HepG2 (cell line): ENCODE results near the gene ANKAR. TPM values are rescaled to one million over a fixed set of nuclear protein-coding genes. Genes with fewer than 3 reads are reported as not detected.
A peak's percentile ranks its signal among the peaks of the same experiment; 100 is the strongest.

Experiments used
- ARNT ChIP-seq: fragments of 450-650 bp; IDR thresholded peaks from 2 replicates; pipeline ENCODE4 v1.6.1; 2017
- ATF7-NPFF ChIP-seq: sonication (generic); formaldehyde crosslinking; IDR thresholded peaks from 2 replicates; pipeline ENCODE4 v1.8.1; 2023; ENCODE audit warnings: mild to moderate bottlenecking, low read depth, missing genetic modification reagents, moderate library complexity
- BORCS8-MEF2B ChIP-seq: sonication (generic); formaldehyde crosslinking; IDR thresholded peaks from 2 replicates; pipeline ENCODE4 v1.8.0; 2022; ENCODE audit warnings: mild to moderate bottlenecking, missing genetic modification reagents
- DNMT3B ChIP-seq: conservative IDR thresholded peaks from 2 replicates; pipeline ENCODE4 v1.6.1; 2016; ENCODE audit warnings: missing biosample characterization, control low read depth
- FLYWCH1 ChIP-seq: sonication (generic); formaldehyde crosslinking; IDR thresholded peaks from 2 replicates; pipeline ENCODE4 v1.8.1; 2023; ENCODE audit warnings: mild to moderate bottlenecking, missing genetic modification reagents
- LCORL ChIP-seq, 2 experiments: fragments of 450-650 bp in 1 of 2; sonication (generic) in 1 of 2; formaldehyde crosslinking in 1 of 2; IDR thresholded peaks; 2 replicates each; pipeline versions ENCODE4 v1.5.0 to v1.6.1; 2017 to 2020; ENCODE audit warnings: antibody characterized with exemption in 1 of 2, missing genetic modification reagents in 1 of 2
- MZF1 ChIP-seq: sonication (generic); formaldehyde crosslinking; IDR thresholded peaks from 2 replicates; pipeline ENCODE4 v1.8.1; 2023; ENCODE audit warnings: mild to moderate bottlenecking, missing genetic modification reagents, borderline replicate concordance
- NAIF1 ChIP-seq: sonication (generic); formaldehyde crosslinking; IDR thresholded peaks from 2 replicates; pipeline ENCODE4 v1.5.0; 2020; ENCODE audit warnings: mild to moderate bottlenecking, missing genetic modification reagents, borderline replicate concordance
- SAFB2 ChIP-seq: sonication (generic); formaldehyde crosslinking; IDR thresholded peaks from 2 replicates; pipeline ENCODE4 v1.5.1; 2020; ENCODE audit warnings: missing genetic modification reagents, low read depth, mild to moderate bottlenecking, borderline replicate concordance
- SUZ12 ChIP-seq: fragments of 150-350 bp; IDR thresholded peaks from 2 replicates; pipeline ENCODE4 v1.6.1; 2014; ENCODE audit warnings: low read depth, low read length
- THYN1 ChIP-seq: sonication (generic); formaldehyde crosslinking; IDR thresholded peaks from 2 replicates; pipeline ENCODE4 v1.8.1; 2023; ENCODE audit warnings: low read depth, mild to moderate bottlenecking, moderate library complexity, missing genetic modification reagents, borderline replicate concordance
- ZNF160 ChIP-seq: sonication (generic); formaldehyde crosslinking; IDR thresholded peaks from 2 replicates; pipeline ENCODE4 v1.8.0; 2022; ENCODE audit warnings: mild to moderate bottlenecking, inconsistent platforms, missing genetic modification reagents
- ZNF33B ChIP-seq: sonication (generic); formaldehyde crosslinking; IDR thresholded peaks from 2 replicates; pipeline ENCODE4 v1.5.1; 2020; ENCODE audit warnings: mild to moderate bottlenecking, missing genetic modification reagents
- ZNF549 ChIP-seq: sonication (generic); formaldehyde crosslinking; IDR thresholded peaks from 2 replicates; pipeline ENCODE4 v1.5.0; 2020; ENCODE audit warnings: missing genetic modification reagents
- ZNF724P ChIP-seq: sonication (generic); formaldehyde crosslinking; IDR thresholded peaks from 2 replicates; pipeline ENCODE4 v1.8.0; 2022; ENCODE audit warnings: missing genetic modification reagents, borderline replicate concordance
- polyA plus RNA-seq, 8 experiments: library from polyadenylated mRNA; depleted of rRNA in 3 of 8; stranded (reverse) in 7 of 8; unstranded in 1 of 8; fragments of >200 nt; fragmentation: Illumina TruSeq in 4 of 8; extraction: Trizol in 4 of 8; gene quantifications; 2 replicates each; pipeline versions ENCODE4 v1.2.1 to v1.2.3, GENCODE V29; 2011 to 2016; ENCODE audit warnings: low read depth in 4 of 8, missing spikeins in 1 of 8, mixed read lengths in 1 of 8; ENCODE audit not compliant: insufficient read depth in 1 of 8
- total RNA-seq, 5 experiments: library from RNA; depleted of rRNA; stranded (reverse); fragments of >200 nt; fragmentation: Illumina TruSeq; extraction: Trizol; gene quantifications; 2 replicates each; pipeline ENCODE4 v1.2.3, GENCODE V29; 2016; ENCODE audit warnings: low read depth in 1 of 5
- TF ChIP-seq, protein P1 (sequence below): sonication (generic); formaldehyde crosslinking; IDR thresholded peaks from 2 replicates; pipeline ENCODE4 v1.8.0; 2022; ENCODE audit warnings: missing genetic modification reagents, mild to moderate bottlenecking, borderline replicate concordance
- TF ChIP-seq, protein P2 (sequence below): sonication (generic); formaldehyde crosslinking; IDR thresholded peaks from 2 replicates; pipeline ENCODE4 v1.4.0; 2020; ENCODE audit warnings: missing genetic modification reagents, mild to moderate bottlenecking, borderline replicate concordance
- TF ChIP-seq, protein P3 (sequence below): sonication (generic); formaldehyde crosslinking; IDR thresholded peaks from 2 replicates; pipeline ENCODE4; 2020; ENCODE audit warnings: missing genetic modification reagents, mild to moderate bottlenecking, borderline replicate concordance
- TF ChIP-seq, protein P4 (sequence below): sonication (generic); formaldehyde crosslinking; IDR thresholded peaks from 2 replicates; pipeline ENCODE4 v1.4.0; 2020; ENCODE audit warnings: missing genetic modification reagents

The ANKAR gene
- total and polyA plus RNA-seq, 2 of the 13 experiments (the other 11 are each of a cell fraction or from before 2014, with no cell fraction given) = 3.6 to 5.0 TPM

DNA sequence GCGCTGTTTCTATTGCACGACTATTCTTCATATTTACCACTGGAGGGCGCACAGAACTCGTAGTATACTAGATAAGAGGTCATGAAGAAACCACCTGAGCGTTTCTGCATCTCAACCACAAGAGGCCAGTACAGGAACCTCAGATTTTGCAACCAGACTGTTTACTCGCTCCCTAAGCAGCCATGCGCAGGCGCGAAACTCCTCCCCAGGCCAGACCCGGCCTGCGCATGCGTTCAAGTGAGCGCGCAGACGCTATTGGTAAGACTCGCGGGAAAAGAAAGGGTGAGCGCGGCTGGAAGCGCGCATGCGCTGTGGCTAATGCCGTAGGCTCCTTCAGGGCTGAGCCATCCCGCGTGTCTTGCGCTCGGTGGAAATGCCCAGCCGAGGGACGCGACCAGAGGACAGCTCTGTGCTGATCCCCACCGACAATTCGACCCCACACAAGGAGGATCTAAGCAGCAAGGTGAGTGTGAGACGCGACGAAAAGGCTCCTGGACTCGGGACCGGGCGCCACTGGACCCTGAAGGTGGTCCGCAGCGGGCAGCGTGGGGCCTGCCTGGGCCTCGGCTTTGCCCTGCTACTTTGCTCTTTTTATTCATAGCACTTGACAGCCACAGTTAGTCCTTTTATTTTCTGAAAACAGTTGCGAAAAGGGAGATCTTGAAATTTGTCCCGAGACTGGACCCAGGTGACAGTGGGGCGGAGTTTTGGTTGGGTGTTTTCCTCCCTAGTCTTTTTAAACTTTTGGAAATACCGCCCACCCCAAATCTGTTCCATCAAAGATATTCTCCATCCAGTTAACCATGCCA is 13.1 kb upstream of the ANKAR start, which contains the start of gene ASNSD1 (continued):
- TF ChIP-seq, protein P1, sequence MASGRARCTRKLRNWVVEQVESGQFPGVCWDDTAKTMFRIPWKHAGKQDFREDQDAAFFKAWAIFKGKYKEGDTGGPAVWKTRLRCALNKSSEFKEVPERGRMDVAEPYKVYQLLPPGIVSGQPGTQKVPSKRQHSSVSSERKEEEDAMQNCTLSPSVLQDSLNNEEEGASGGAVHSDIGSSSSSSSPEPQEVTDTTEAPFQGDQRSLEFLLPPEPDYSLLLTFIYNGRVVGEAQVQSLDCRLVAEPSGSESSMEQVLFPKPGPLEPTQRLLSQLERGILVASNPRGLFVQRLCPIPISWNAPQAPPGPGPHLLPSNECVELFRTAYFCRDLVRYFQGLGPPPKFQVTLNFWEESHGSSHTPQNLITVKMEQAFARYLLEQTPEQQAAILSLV (CRISPR knock-in tag) = peak; percentile 87; the same call in 1 of the 2 replicates
- TF ChIP-seq, protein P2, sequence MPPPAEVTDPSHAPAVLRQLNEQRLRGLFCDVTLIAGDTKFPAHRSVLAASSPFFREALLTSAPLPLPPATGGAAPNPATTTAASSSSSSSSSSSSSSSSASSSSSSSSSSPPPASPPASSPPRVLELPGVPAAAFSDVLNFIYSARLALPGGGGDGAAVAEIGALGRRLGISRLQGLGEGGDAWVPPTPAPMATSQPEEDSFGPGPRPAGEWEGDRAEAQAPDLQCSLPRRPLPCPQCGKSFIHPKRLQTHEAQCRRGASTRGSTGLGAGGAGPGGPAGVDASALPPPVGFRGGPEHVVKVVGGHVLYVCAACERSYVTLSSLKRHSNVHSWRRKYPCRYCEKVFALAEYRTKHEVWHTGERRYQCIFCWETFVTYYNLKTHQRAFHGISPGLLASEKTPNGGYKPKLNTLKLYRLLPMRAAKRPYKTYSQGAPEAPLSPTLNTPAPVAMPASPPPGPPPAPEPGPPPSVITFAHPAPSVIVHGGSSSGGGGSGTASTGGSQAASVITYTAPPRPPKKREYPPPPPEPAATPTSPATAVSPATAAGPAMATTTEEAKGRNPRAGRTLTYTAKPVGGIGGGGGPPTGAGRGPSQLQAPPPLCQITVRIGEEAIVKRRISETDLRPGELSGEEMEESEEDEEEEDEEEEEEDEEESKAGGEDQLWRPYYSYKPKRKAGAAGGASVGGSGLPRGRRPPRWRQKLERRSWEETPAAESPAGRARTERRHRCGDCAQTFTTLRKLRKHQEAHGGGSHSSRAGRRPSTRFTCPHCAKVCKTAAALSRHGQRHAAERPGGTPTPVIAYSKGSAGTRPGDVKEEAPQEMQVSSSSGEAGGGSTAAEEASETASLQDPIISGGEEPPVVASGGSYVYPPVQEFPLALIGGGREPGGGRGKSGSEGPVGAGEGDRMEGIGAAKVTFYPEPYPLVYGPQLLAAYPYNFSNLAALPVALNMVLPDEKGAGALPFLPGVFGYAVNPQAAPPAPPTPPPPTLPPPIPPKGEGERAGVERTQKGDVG (CRISPR knock-in tag) = peak; percentile 91; the same call in 1 of the 2 replicates
- TF ChIP-seq FLYWCH1 (0 out of 2 replicates have a peak, but pooled peaks have one; percentile 42), MZF1 (peak; percentile 70; the same call in 1 of the 2 replicates), ZNF724P (CRISPR knock-in tag) (no peak), ATF7-NPFF (CRISPR knock-in tag) (peak; percentile 93), NAIF1 (CRISPR knock-in tag) (peak; percentile 75; the same call in 1 of the 2 replicates), BORCS8-MEF2B (CRISPR knock-in tag) (peak; percentile 98), ZNF549 (no peak), DNMT3B (no peak; the same call in 1 of the 2 replicates), ZNF160 (CRISPR knock-in tag) (peak; percentile 81; the same call in 1 of the 2 replicates), ARNT (no peak), THYN1 (0 out of 2 replicates have a peak, but pooled peaks have one; percentile 69), SUZ12 (no peak), SAFB2 (no peak), LCORL (IDR thresholded peaks at IDR 0.05) (no peak), LCORL (CRISPR knock-in tag; IDR thresholded peaks at IDR 0.05) (peak; percentile 66; the same call in 1 of the 2 replicates), ZNF33B (peak; percentile 98)
- TF ChIP-seq, protein P3, sequence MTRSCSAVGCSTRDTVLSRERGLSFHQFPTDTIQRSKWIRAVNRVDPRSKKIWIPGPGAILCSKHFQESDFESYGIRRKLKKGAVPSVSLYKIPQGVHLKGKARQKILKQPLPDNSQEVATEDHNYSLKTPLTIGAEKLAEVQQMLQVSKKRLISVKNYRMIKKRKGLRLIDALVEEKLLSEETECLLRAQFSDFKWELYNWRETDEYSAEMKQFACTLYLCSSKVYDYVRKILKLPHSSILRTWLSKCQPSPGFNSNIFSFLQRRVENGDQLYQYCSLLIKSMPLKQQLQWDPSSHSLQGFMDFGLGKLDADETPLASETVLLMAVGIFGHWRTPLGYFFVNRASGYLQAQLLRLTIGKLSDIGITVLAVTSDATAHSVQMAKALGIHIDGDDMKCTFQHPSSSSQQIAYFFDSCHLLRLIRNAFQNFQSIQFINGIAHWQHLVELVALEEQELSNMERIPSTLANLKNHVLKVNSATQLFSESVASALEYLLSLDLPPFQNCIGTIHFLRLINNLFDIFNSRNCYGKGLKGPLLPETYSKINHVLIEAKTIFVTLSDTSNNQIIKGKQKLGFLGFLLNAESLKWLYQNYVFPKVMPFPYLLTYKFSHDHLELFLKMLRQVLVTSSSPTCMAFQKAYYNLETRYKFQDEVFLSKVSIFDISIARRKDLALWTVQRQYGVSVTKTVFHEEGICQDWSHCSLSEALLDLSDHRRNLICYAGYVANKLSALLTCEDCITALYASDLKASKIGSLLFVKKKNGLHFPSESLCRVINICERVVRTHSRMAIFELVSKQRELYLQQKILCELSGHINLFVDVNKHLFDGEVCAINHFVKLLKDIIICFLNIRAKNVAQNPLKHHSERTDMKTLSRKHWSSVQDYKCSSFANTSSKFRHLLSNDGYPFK (CRISPR knock-in tag) = peak; percentile 91; the same call in 1 of the 2 replicates
- TF ChIP-seq, protein P4, sequence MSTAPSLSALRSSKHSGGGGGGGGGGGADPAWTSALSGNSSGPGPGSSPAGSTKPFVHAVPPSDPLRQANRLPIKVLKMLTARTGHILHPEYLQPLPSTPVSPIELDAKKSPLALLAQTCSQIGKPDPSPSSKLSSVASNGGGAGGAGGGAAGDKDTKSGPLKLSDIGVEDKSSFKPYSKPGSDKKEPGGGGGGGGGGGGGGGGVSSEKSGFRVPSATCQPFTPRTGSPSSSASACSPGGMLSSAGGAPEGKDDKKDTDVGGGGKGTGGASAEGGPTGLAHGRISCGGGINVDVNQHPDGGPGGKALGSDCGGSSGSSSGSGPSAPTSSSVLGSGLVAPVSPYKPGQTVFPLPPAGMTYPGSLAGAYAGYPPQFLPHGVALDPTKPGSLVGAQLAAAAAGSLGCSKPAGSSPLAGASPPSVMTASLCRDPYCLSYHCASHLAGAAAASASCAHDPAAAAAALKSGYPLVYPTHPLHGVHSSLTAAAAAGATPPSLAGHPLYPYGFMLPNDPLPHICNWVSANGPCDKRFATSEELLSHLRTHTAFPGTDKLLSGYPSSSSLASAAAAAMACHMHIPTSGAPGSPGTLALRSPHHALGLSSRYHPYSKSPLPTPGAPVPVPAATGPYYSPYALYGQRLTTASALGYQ (CRISPR knock-in tag) = peak; percentile 83
